SK-N-SH (cell line): Measurements from ENCODE around the gene ADGRL4. TPM values are rescaled to one million over a fixed set of nuclear protein-coding genes. Genes with fewer than 3 reads are reported as not detected.

Experiments used
- CTCF ChIA-PET: fragments of 300-600, 350-600 bp; formaldehyde crosslinking; extraction: SDS; loops from one replicate; lab custom pipeline; 2021; lab: Yijun Ruan, JAX
- POLR2A ChIA-PET: fragments of 350-600 bp; sonication (Branson Sonifier 250); formaldehyde crosslinking; extraction: SDS; loops from one replicate; lab custom pipeline; 2020; ENCODE audit warnings: antibody characterized with exemption, inconsistent platforms; lab: Yijun Ruan, JAX
- DNase-seq: peaks from one replicate; pipeline ENCODE4 v3.0.0; 2012
- H2AFZ ChIP-seq: fragments of 200-600 bp; sonication (generic); 2 replicates; pipeline ENCODE4 v1.8.1; 2016; ENCODE audit warnings: antibody characterized with exemption, mild to moderate bottlenecking, low read depth
- H3F3A ChIP-seq: fragments of 200-600 bp; sonication (generic); replicated peaks from 2 replicates; pipeline ENCODE3; 2016; ENCODE audit warnings: antibody characterized with exemption, mild to moderate bottlenecking; ENCODE audit not compliant: insufficient read depth
- H3K27ac ChIP-seq, 2 experiments: fragments of 200-500 bp in 1 of 2; fragments of 200-600 bp in 1 of 2; sonication (Bioruptor generic) in 1 of 2; sonication (generic), shearing (Covaris generic) in 1 of 2; 2 replicates each; pipeline versions ENCODE4 v1.5.1 to v1.6.1; 2014 to 2016; ENCODE audit warnings: low read depth in 2 of 2, inconsistent platforms in 1 of 2, low read length in 1 of 2, mild to moderate bottlenecking in 1 of 2, mixed read lengths in 1 of 2
- H3K27me3 ChIP-seq: fragments of 200-600 bp; sonication (generic), shearing (Covaris generic); 2 replicates; pipeline ENCODE4 v1.6.1; 2016; ENCODE audit warnings: mixed run types; ENCODE audit not compliant: insufficient read depth
- H3K36me3 ChIP-seq, 2 experiments: fragments of 200-500 bp in 1 of 2; fragments of 200-600 bp in 1 of 2; sonication (Bioruptor generic) in 1 of 2; sonication (generic) in 1 of 2; replicated peaks in 1 of 2; 2 replicates each; pipeline versions ENCODE3 to v1.5.1; 2014 to 2016; ENCODE audit warnings: low read length in 1 of 2, mild to moderate bottlenecking in 1 of 2; ENCODE audit not compliant: insufficient read depth in 2 of 2, control insufficient read depth in 1 of 2
- H3K4me1 ChIP-seq, 2 experiments: fragments of 200-500 bp in 1 of 2; fragments of 200-600 bp in 1 of 2; sonication (Bioruptor generic) in 1 of 2; sonication (generic), shearing (Covaris generic) in 1 of 2; 2 replicates each; pipeline versions ENCODE4 v1.5.1 to v1.6.1; 2014 to 2016; ENCODE audit warnings: low read depth in 1 of 2, low read length in 1 of 2, mixed run types in 1 of 2; ENCODE audit not compliant: insufficient read depth in 2 of 2, control insufficient read depth in 1 of 2
- H3K4me2 ChIP-seq: fragments of 200-600 bp; sonication (generic), shearing (Covaris generic); 2 replicates; pipeline ENCODE4 v1.6.1; 2017; ENCODE audit warnings: mixed run types
- H3K4me3 ChIP-seq, 2 experiments: fragments of 200-500 bp in 1 of 2; fragments of 200-600 bp in 1 of 2; sonication (Bioruptor generic) in 1 of 2; sonication (generic), shearing (Covaris generic) in 1 of 2; 2 replicates each; pipeline versions ENCODE4 v1.5.1 to v1.8.1; 2014 to 2016; ENCODE audit warnings: low read depth in 2 of 2, inconsistent platforms in 1 of 2, low read length in 1 of 2, mild to moderate bottlenecking in 1 of 2, mixed read lengths in 1 of 2, moderate library complexity in 1 of 2
- H3K79me2 ChIP-seq: fragments of 200-600 bp; sonication (generic); 2 replicates; pipeline ENCODE4 v1.8.1; 2017; ENCODE audit warnings: mild to moderate bottlenecking; ENCODE audit not compliant: insufficient read depth
- H3K9ac ChIP-seq: fragments of 200-600 bp; sonication (generic); 2 replicates; pipeline ENCODE4 v1.6.1; 2017; ENCODE audit warnings: mixed run types
- H3K9me2 ChIP-seq: fragments of 200-600 bp; sonication (generic); 2 replicates; pipeline ENCODE4 v1.6.1; 2017; ENCODE audit warnings: mixed run types
- H3K9me3 ChIP-seq: fragments of 200-600 bp; sonication (generic); 2 replicates; pipeline ENCODE4 v1.6.1; 2017; ENCODE audit warnings: mixed run types, mild to moderate bottlenecking, moderate library complexity
- H4K20me1 ChIP-seq: fragments of 200-600 bp; sonication (generic); 2 replicates; pipeline ENCODE4 v1.6.1; 2017; ENCODE audit warnings: mild to moderate bottlenecking, mixed run types; ENCODE audit not compliant: insufficient read depth
- CHD2 ChIP-seq: fragments of 150-350 bp; IDR thresholded peaks from 2 replicates; pipeline ENCODE4 v1.6.1; 2018; ENCODE audit warnings: low read length; ENCODE audit not compliant: partially characterized antibody
- ELF1 ChIP-seq: IDR thresholded peaks from 2 replicates; pipeline ENCODE4 v1.4.0; 2012
- GABPA ChIP-seq: IDR thresholded peaks from 2 replicates; pipeline ENCODE4 v1.4.0; 2012; ENCODE audit warnings: low read depth, mild to moderate bottlenecking
- IRF3 ChIP-seq: fragments of 150-350 bp; IDR thresholded peaks from 2 replicates; pipeline ENCODE4 v1.6.1; 2016; ENCODE audit warnings: mild to moderate bottlenecking, low read depth, low read length
- JUND ChIP-seq: IDR thresholded peaks from 2 replicates; pipeline ENCODE4 v1.4.0; 2012
- MAX ChIP-seq: IDR thresholded peaks from 2 replicates; pipeline ENCODE4 v1.4.0; 2012; ENCODE audit warnings: low read depth
- MEF2A ChIP-seq: IDR thresholded peaks from 2 replicates; pipeline ENCODE4 v1.4.0; 2012; ENCODE audit warnings: low read depth, borderline replicate concordance
- PBX3 ChIP-seq: IDR thresholded peaks from 2 replicates; pipeline ENCODE4; 2012
- RAD21 ChIP-seq: IDR thresholded peaks from 2 replicates; pipeline ENCODE4 v1.6.1; 2012; ENCODE audit warnings: mild to moderate bottlenecking, low read length
- RCOR1 ChIP-seq: fragments of 150-350 bp; IDR thresholded peaks from 2 replicates; pipeline ENCODE4 v1.6.1; 2017; ENCODE audit warnings: antibody characterized with exemption, low read length
- REST ChIP-seq: IDR thresholded peaks from 2 replicates; pipeline ENCODE4 v1.6.1; 2012; ENCODE audit warnings: mild to moderate bottlenecking, low read depth, low read length, moderate library complexity
- RFX5 ChIP-seq: IDR thresholded peaks from 2 replicates; pipeline ENCODE4 v1.6.1; 2012; ENCODE audit warnings: mild to moderate bottlenecking, improper control_type of control experiment, low read length
- RXRA ChIP-seq: IDR thresholded peaks from 2 replicates; pipeline ENCODE4 v1.4.0; 2012; ENCODE audit warnings: low read depth, mild to moderate bottlenecking, borderline replicate concordance
- SIN3A ChIP-seq: IDR thresholded peaks from 2 replicates; pipeline ENCODE4 v1.6.1; 2012; ENCODE audit warnings: low read depth, mild to moderate bottlenecking, low read length, moderate library complexity, borderline replicate concordance
- SMC3 ChIP-seq: IDR thresholded peaks from 2 replicates; pipeline ENCODE4 v1.6.1; 2012; ENCODE audit warnings: low read depth, low read length, improper control_type of control experiment
- TAF1 ChIP-seq: IDR thresholded peaks from 2 replicates; pipeline ENCODE4 v1.6.1; 2012; ENCODE audit warnings: low read depth, mild to moderate bottlenecking, low read length, moderate library complexity, borderline replicate concordance
- TCF12 ChIP-seq: IDR thresholded peaks from 2 replicates; pipeline ENCODE4 v1.4.0; 2012
- USF2 ChIP-seq: fragments of 150-350 bp; IDR thresholded peaks from 2 replicates; pipeline ENCODE4 v1.6.1; 2017; ENCODE audit warnings: antibody characterized with exemption, low read length, low read depth, borderline replicate concordance
- YY1 ChIP-seq: IDR thresholded peaks from 2 replicates; pipeline ENCODE4 v1.4.0; 2012; ENCODE audit warnings: low read depth, mild to moderate bottlenecking
- ZBTB33 ChIP-seq: IDR thresholded peaks from 2 replicates; pipeline ENCODE4 v1.4.0; 2012; ENCODE audit warnings: low read depth, borderline replicate concordance
- WGBS: methylation state at CpG from one replicate; pipeline ENCODE4 v1.1.6; 2017; ENCODE audit warnings: low lambda C conversion rate; 5-methylcytosine and 5-hydroxymethylcytosine counted together
- polyA plus RNA-seq, 3 experiments: library from polyadenylated mRNA; depleted of rRNA; stranded (reverse); fragments of >200 nt; gene quantifications; 2 replicates each; pipeline ENCODE4 v1.2.3, GENCODE V29; 2012

The ADGRL4 gene
- polyA plus RNA-seq, 1 of the 3 experiments (the other 2 are of a cell fraction): 0.30 TPM

GRCh38 chr1:78869136-78869535, 137.4 kb downstream of the ADGRL4 start:
- H3F3A ChIP-seq: no peaks in the 10 kb centered on the region
- no peak overlapping the region for H3K27ac ChIP-seq
- H3K9ac ChIP-seq: no peak overlapping the region
- H3K9me3 ChIP-seq: no peaks in the 10 kb centered on the region
- no peak for DNase-seq
- no peak overlapping the region for H2AFZ ChIP-seq
- ChIA-PET CTCF (no interaction called here), POLR2A (no interaction called here)
- TF ChIP-seq REST (no peak), RAD21 (no peak), SIN3A (no peak), PBX3 (no peak), ELF1 (no peak), USF2 (no peak), JUND (no peak), CHD2 (no peak), YY1 (no peak), TAF1 (no peak), ZBTB33 (no peak), SMC3 (no peak), RXRA (no peak), GABPA (no peak), RFX5 (no peak), MAX (no peak), IRF3 (no peak), RCOR1 (no peak), TCF12 (no peak), MEF2A (no peak)
- no peaks in the 10 kb centered on the region for H3K4me1 ChIP-seq
- no peaks in the 10 kb centered on the region for H3K27me3 ChIP-seq
- no peaks in the 10 kb centered on the region for H3K79me2 ChIP-seq
- H3K36me3 ChIP-seq: no peaks in the 10 kb centered on the region
- H3K4me2 ChIP-seq: no peak overlapping the region
- no peaks in the 10 kb centered on the region for H3K9me2 ChIP-seq
- H4K20me1 ChIP-seq: no peaks in the 10 kb centered on the region
- H3K4me3 ChIP-seq: no peak overlapping the region
- WGBS: 95% methylated on average over 2 of the region's 2 CpGs
